ENCODE measurements around the gene EFCAB6.

GRCh38 chr22:43583501-43583900 lies 228.6 kb downstream of the EFCAB6 start:
- TF ChIP-seq POLR2A (IDR thresholded peaks at IDR 0.05; ENCODE audit: low read depth, low read length) = no peak
- TF ChIP-seq POLR2AphosphoS5 (IDR thresholded peaks at IDR 0.05; ENCODE audit: low read depth, low read length) = no peak
